Stimulated activated CD4-positive, alpha-beta T cell treated with anti-CD3 and anti-CD28 coated beads, Interleukin-15, amount 100 ng/mL, for 24 hours (primary cell): ENCODE results near the gene NCOA6.
"Not testable (repeated sequence)": the region's sequence is repeated elsewhere in the genome, so short reads cannot be mapped to it uniquely, and the experiment has no call there.

Experiments
- DNase-seq: peaks from one replicate; pipeline ENCODE4 v3.0.0-alpha.2; 2020

The NCOA6 gene

GRCh38 chr20:34824806-34825529, 483 bp downstream of the NCOA6 start:
- DNase-seq, result peak; percentile 77

- peak; percentile 86 for DNase-seq
Observed at GRCh38 chr20:34824452-34824805, 1.0 kb downstream of the NCOA6 start.

DNA sequence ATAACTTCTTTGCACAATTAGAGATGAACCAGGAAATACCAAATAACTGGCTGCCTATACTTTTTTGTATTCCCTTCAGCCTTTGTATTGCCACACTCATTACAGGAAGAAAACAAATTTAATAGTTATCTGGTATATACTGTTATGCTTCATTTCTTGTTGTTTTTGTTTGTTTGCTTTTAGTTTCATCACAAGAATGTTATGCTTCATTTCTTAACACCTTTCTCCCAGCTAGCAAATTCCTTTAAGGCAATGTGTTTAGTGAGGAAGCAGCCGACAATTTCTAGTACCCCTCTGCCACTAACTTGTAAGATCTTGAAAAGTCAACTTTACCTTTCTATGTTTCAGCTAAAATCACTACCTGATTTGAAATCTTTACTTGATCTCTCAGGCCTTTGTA, 1.4 kb downstream of the NCOA6 start:
- DNase-seq, result no peak

- DNase-seq, result no peak
Observed at GRCh38 chr20:34820805-34821578, 4.5 kb downstream of the NCOA6 start.

DNA sequence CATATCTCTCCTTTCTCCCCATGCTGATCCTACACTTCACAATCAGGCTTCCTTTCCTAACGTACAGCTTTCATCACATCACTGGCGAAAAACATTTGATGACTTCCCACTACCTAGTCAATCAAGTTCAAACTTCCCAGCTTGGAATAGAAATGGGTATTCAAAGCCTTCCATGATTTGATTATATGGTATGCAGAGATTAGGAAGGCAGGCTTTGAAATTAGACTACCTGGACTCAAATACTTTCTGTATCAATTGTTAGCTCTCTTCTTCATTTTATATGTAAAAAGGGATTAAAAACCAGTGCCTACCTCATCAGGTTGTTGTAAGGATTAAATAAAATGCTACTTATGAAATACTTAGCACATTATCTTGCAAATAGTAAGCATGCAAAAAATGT, 7.7 kb downstream of the NCOA6 start:
- DNase-seq, result no peak

DNA sequence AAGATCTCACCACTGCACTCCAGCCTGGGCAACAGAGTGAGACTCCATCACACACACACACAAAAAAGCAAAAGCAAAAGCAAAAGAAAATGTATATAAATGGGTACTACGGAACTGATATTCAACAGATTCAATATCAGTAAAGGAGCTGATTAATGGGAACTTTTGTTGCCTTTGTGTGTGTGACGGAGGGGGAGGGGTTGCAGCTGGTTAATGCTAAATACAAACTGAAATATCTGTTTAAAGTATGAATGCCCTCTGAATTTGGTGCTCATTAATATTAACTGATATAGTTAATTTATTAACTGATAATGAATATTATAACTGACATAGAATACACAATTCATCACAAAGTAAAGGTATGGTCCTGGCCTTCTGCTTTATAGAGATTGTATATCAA, 8.4 kb downstream of the NCOA6 start:
- DNase-seq, result no peak

DNA sequence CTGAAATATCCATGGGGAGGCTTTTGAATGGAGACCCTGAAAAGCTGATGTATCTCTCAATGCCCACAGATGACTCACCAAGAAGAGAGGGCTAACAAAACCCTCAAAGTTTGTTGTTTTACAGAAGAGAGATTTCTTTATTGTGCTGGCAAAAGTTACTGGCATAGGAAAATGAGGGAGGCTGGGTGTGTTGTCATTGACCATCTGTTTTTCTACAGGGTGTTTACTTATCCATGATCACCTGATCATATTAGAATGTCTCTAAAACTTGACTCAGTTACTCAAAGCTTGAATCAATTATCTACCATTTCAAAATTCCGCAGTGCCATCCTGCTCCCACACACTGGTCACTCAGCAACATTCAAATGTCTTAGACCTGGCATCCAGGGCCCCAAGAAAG, 9.8 kb downstream of the NCOA6 start:
- no peak for DNase-seq

DNA sequence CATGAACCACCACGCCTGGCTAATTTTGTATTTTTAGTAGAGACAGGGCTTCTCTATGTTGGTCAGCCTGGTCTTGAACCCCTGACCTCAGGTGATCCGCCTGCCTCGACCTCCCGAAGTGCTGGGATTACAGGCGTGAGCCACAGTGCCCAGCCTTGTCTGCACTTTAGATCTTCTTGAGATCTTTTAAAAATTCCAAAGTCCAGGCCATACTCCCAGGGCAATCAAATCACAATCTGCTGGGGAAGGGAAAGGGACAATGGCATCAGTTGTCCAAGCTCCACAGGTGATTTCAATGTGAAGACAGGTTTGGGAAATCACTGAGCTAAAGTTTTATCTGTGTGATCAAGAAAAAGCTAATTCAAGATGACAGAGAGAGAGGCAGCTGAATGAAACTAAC, 16.9 kb downstream of the NCOA6 start:
- DNase-seq, result no peak

GRCh38 chr20:34807944-34808465, 17.4 kb downstream of the NCOA6 start:
- not testable (repeated sequence) for DNase-seq

GRCh38 chr20:34806255-34806654, 19.2 kb downstream of the NCOA6 start:
- no peak for DNase-seq

- DNase-seq, result no peak
Observed at GRCh38 chr20:34798871-34799270, 26.6 kb downstream of the NCOA6 start.

DNA sequence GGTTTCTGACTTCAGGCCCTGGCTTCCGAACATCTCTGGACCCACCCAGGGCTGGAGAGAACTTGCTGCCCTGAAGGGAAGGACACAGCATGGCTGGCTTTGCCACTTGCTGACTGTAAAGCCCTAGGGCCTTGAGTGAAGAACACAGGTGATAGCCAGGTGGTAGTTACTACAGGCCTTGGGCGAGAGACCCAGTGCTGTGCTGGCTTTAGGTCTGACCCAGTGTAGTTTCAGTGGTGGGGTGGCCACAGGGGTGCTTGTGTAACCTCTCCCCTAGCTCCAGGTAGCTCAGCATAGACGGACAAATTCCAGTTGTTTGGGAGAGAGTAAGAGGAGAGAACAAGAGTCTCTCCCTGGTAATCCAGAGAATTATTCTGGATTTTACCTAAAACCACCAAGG, 27.1 kb downstream of the NCOA6 start:
- no peak for DNase-seq

DNA sequence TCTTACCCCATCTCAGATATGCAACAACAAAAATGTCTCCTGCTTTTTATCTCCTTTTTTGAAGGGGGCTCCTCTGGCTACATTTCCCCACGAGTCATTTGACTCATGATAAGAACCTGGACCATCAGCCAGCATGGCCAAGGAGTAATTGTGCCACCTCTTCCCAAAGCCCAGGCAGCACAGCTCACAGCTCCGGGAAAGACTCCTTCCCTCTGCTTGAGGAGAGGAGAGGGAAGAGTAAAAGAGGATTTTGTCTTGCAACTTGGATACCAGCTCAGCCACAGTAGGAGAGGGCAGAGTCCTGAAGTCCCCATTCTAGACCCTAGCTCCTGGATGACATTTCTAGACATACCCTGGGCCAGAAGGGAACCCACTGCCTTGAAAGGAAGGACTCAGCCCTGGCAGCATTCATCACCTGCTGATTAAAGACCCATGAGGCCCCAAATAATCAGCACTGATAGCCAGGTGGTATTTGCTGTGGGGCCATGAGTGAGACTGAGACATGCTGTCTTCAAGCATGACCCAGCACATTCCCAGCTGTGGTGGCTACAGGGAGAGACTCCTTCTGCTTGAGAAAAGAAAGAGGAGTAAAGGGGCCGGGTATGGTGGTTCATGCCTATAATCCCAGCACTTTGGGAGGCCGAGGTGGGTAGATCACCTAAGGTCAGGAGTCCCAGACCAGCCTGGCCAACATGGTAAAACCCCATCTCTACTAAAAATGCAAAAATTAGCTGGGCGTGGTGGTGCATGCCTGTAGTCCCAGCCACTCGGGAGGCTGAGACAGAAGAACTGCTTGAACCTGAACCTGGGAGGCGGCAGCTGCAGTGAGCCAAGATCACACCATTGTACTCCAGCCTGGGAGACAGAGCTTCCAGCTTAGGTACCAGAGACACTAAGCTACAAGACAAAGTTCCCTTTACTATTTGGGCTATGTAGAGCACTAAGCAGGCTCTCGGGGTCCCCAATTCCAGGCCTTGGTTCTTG, 28.1 kb downstream of the NCOA6 start:
- no peak for DNase-seq

DNA sequence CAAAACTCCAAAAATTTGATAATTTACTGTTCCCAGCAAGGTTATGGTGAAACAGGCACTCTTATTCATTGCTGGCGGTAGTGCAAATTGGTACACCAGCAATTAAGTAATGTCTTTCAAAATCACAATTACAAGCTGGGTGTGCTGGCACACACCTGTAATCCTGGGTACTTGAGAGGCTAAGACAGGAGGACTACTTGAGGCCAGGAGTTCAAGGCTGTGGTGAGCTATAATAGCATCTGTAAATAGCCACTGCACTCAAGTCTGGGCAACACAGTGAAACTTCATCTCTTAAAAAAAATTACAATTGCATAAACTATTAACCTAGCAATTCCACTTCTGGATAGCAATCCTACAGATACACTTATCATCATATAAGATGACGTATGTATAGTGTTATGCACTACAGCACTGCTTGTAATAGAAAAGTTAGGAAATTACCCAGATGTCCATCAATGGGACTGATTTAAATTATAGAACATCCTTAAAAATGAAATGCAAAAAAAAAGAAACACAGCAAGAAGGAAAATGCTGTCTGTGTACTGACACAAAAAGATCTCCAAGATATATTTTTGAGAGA, 31.4 kb downstream of the NCOA6 start:
- DNase-seq, result no peak

- no peak for DNase-seq
Observed at GRCh38 chr20:34792687-34793363, 32.6 kb downstream of the NCOA6 start.

DNA sequence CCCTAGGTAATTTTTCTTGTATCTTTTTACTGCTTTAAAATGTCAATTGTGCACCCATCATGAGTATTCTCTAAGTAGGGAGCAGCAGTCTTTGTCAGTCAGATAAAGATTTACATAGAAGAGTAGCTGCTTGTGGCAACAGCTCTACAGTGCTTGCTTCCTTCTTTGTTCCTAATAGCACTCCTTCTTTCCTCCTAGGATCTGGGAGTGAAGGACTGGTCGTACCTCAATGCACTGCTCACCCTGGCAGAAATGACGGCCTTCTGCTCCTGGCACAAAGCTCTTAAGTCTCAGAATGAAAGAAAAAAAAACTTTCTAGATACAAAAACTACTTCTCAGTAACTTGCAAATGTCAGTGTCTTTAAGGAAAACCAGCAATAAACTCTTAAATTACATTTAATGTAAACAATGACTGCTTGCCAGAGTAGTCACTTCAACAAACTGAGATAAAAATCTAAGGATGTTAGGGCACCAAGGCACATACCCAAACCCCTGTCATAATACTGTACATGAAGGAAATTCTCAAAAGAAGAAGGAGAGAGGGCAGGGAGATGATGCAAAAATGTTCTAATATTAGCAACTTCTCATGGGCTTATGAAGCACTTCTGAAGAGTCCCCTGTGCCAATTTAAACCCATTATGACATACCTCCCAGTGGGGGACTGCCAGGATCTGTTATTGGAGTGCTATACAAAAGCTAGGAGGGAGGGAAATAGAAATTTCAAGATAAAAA, 34.0 kb downstream of the NCOA6 start:
- DNase-seq, result no peak

GRCh38 chr20:34781220-34781619, 44.2 kb downstream of the NCOA6 start:
- DNase-seq, result no peak

GRCh38 chr20:34780291-34780690, 45.2 kb downstream of the NCOA6 start:
- DNase-seq, result not testable (repeated sequence)

GRCh38 chr20:34776177-34776576, 49.3 kb downstream of the NCOA6 start:
- no peak for DNase-seq

DNA sequence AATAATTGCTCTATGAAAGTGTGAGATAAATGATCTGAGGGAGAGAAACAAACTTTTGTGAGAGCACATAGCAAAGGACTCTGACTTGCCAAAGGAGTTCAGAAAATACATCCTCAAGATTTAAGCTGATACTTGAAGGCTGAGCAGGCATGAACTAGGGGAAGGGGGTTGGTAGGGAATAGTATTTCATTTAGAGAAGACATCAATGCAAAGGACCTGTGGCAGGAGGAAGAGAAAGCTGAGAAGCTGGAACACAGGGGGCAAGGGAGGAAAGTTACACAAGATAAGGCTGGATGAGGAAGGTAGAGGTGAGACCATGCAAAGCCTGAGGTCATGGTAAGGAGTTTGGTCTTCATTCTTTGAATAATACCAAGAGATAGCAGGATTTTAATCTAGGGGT, 50.6 kb downstream of the NCOA6 start:
- DNase-seq, result no peak

DNA sequence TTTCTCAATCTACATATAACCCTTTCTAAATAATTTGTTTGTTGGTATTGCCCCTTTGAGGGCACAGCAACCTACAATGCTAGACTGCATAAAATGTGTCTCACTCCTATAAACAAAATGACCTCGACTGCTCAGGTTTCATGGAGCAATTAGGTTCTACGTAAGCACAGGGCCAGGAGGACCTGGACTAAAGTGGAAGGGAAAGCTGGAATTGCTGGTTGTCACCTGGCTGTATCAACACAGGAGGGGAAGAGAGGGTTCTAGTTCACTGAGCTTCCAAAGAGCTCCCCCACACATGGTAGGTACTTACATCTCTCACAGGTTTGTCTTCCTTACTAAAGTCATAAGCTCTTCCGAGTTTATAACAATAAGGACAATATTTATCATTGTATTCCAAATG, 51.0 kb downstream of the NCOA6 start:
- no peak for DNase-seq
